MCF 10A (cell line): Measurements from ENCODE around the gene PTPN3. TPM values are rescaled to one million over a fixed set of nuclear protein-coding genes. Genes with fewer than 3 reads are reported as not detected.

Experiments used
- BruUV-seq: library from RNA; stranded (reverse); fragments of 400-500 nt; replicated peaks from 2 replicates; lab custom pipeline; 2021; lab: Mats Ljungman, UMichigan
- CTCF ChIA-PET: fragments of 300-600 bp; sonication (Branson Sonifier 250); formaldehyde crosslinking; extraction: SDS; loops from one replicate; lab custom pipeline; 2021; ENCODE audit warnings: antibody characterized with exemption, inconsistent platforms; lab: Yijun Ruan, JAX
- POLR2A ChIA-PET: fragments of 300-600, 350-650 bp; sonication (Branson Sonifier 250); formaldehyde crosslinking; extraction: SDS; loops from one replicate; lab custom pipeline; 2020; ENCODE audit warnings: antibody characterized with exemption, inconsistent platforms; lab: Yijun Ruan, JAX
- DNase-seq: peaks from one replicate; pipeline ENCODE4 v3.0.0-alpha.2; 2018; ENCODE audit not compliant: unreplicated experiment
- H3K27ac Mint-ChIP-seq: one replicate; pipeline ENCODE4 v1.8.0; 2022; ENCODE audit warnings: mild to moderate bottlenecking, low read depth, mixed read lengths; ENCODE audit not compliant: unreplicated experiment
- H3K27me3 Mint-ChIP-seq: one replicate; pipeline ENCODE4 v1.8.0; 2022; ENCODE audit warnings: mixed read lengths; ENCODE audit not compliant: insufficient read depth, unreplicated experiment
- H3K36me3 Mint-ChIP-seq: one replicate; pipeline ENCODE4 v1.8.0; 2022; ENCODE audit warnings: mild to moderate bottlenecking, moderate library complexity, mixed read lengths; ENCODE audit not compliant: insufficient read depth, unreplicated experiment
- H3K4me1 Mint-ChIP-seq: one replicate; pipeline ENCODE4 v1.8.0; 2022; ENCODE audit warnings: mixed read lengths; ENCODE audit not compliant: insufficient read depth, unreplicated experiment
- H3K4me3 Mint-ChIP-seq: one replicate; pipeline ENCODE4 v1.8.0; 2022; ENCODE audit warnings: mild to moderate bottlenecking, moderate library complexity, mixed read lengths; ENCODE audit not compliant: unreplicated experiment
- H3K9me3 Mint-ChIP-seq: one replicate; pipeline ENCODE4 v1.8.0; 2022; ENCODE audit warnings: mixed read lengths; ENCODE audit not compliant: unreplicated experiment
- intact Hi-C: fragments of 100-400 bp; cut with micrococcal nuclease; formaldehyde crosslinking; loops from 2 replicates; pipeline ENCODE4 v1.14.1; 2022
- total RNA-seq: library from RNA; stranded (reverse); gene quantifications from 2 replicates; pipeline ENCODE4 v1.2.3, GENCODE V29; 2022
- TF ChIP-seq, protein P1 (sequence below): fragments of 200-600 bp; IDR thresholded peaks from one replicate; pipeline ENCODE4 v1.8.0; 2022; ENCODE audit warnings: antibody characterized with exemption, mild to moderate bottlenecking; ENCODE audit not compliant: unreplicated experiment

PTPN3 gene
- total RNA-seq, 1 experiment from 2014 or later, result 6.9 TPM

DNA sequence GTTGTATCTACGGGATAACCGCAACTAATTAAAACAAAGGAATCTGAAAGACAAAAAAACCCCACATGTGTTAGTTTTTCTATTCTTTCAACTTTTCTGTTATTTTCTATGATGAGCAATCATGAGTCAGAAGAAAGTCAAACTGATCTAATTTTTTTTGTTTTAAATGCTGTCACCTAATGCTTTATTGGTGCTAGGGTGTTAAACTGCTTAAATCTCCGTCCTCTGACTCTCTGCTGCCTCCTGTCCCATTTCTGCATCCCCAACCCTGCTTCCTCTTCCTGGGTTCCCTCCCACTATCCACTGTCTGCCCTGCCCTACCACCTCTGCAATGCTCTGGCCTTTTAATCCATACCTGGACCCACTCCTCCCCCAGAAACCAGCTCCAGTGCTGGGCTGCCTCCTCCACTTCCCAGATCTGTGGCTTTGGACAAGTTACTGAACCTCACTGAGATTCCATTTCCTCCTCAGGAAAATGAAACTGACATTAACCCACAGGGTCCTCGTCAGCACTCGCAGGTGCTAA lies 15.7 kb downstream of the PTPN3 start:
- BruUV-seq, result no TSS peak
- no peak overlapping the region for H3K4me3 Mint-ChIP-seq
- peaks cover 26% of the 10 kb centered on the region for H3K4me1 Mint-ChIP-seq
- peaks cover 6% of the 10 kb centered on the region for H3K36me3 Mint-ChIP-seq
- ChIA-PET CTCF (interaction anchor here (0.6 to 3.9 kb wide), 2 partner anchors 12 to 13 kb away, joined by 3 to 12 read pairs; no protein-coding TSS in a partner anchor), POLR2A (interaction anchor here (0.7 kb wide), 1 partner anchor 47 kb away, joined by 3 read pairs; no protein-coding TSS in a partner anchor)
- peak overlapping the region; percentile 13 for H3K27ac Mint-ChIP-seq
- H3K27me3 Mint-ChIP-seq, result no peaks in the 10 kb centered on the region
- no peaks in the 10 kb centered on the region for H3K9me3 Mint-ChIP-seq
- DNase-seq, result no peak
- intact Hi-C loops, result no loop called here
- TF ChIP-seq, protein P1, sequence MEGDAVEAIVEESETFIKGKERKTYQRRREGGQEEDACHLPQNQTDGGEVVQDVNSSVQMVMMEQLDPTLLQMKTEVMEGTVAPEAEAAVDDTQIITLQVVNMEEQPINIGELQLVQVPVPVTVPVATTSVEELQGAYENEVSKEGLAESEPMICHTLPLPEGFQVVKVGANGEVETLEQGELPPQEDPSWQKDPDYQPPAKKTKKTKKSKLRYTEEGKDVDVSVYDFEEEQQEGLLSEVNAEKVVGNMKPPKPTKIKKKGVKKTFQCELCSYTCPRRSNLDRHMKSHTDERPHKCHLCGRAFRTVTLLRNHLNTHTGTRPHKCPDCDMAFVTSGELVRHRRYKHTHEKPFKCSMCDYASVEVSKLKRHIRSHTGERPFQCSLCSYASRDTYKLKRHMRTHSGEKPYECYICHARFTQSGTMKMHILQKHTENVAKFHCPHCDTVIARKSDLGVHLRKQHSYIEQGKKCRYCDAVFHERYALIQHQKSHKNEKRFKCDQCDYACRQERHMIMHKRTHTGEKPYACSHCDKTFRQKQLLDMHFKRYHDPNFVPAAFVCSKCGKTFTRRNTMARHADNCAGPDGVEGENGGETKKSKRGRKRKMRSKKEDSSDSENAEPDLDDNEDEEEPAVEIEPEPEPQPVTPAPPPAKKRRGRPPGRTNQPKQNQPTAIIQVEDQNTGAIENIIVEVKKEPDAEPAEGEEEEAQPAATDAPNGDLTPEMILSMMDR, result no peak

DNA sequence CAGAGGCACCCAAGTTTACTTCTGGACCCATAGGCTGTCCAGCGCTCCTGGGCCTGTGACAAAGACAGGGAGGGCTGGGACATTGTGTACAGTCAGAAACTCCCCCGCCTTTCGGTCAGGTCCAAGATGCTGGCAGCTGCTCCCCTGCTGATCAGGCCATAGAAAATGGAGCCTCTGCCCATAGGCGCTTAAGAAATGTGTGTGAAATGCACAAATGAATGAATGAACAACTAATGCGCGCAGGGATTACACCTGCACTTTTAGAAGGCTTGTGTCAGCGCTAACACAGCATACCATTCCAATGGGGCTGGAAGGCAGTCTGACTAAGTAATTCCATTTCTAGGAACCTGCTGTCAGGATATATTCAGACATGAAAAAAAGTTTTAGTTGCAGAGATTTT lies 16.3 kb downstream of the PTPN3 start:
- Mint-ChIP-seq H3K9me3 (no peaks in the 10 kb centered on the region), H3K27me3 (no peaks in the 10 kb centered on the region), H3K4me3 (no peak overlapping the region), H3K36me3 (peaks cover 6% of the 10 kb centered on the region), H3K4me1 (peaks cover 32% of the 10 kb centered on the region), H3K27ac (no peak overlapping the region)
- TF ChIP-seq, protein P1, result no peak
- BruUV-seq, result no TSS peak
- no peak for DNase-seq
- POLR2A ChIA-PET, result interaction anchor here (0.7 kb wide), 1 partner anchor 47 kb away, joined by 3 read pairs; no protein-coding TSS in a partner anchor
- CTCF ChIA-PET, result interaction anchor here (3.9 kb wide), 1 partner anchor 12 kb away, joined by 12 read pairs; no protein-coding TSS in a partner anchor
- intact Hi-C loops, result no loop called here

DNA sequence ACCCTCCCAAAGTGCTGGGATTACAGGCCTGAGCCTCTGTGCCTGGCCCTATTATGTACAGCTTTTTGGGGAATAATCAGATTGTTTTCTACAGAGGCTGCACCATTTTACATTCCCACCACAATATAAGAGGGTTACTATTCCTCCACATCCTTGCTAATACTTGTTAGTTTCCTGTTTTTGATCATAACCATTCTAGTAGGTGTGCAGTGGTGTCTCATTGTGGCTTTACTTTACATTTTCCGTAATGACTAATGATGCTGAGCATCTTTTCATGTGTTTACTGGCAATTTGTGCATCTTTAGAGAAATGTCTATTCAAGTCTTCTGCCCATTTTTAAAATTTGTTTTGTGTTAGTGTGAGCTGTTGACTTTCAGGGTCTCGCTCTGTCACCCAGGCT lies 18.3 kb downstream of the PTPN3 start:
- no peak overlapping the region for H3K27ac Mint-ChIP-seq
- no peak for DNase-seq
- H3K27me3 Mint-ChIP-seq, result no peaks in the 10 kb centered on the region
- H3K9me3 Mint-ChIP-seq, result no peaks in the 10 kb centered on the region
- POLR2A ChIA-PET, result interaction anchor here (0.6 to 1.4 kb wide), 3 partner anchors 9 to 18 kb away, joined by 3 read pairs; partner anchors contain the start of gene PTPN3
- intact Hi-C loops, result no loop called here
- CTCF ChIA-PET, result interaction anchor here (0.8 to 1.9 kb wide), 3 partner anchors 10 to 39 kb away, joined by 3 to 13 read pairs (median 6); no protein-coding TSS in a partner anchor
- TF ChIP-seq, protein P1, result no peak
- peaks cover 6% of the 10 kb centered on the region for H3K36me3 Mint-ChIP-seq
- peaks cover 35% of the 10 kb centered on the region for H3K4me1 Mint-ChIP-seq
- no peak overlapping the region for H3K4me3 Mint-ChIP-seq
- BruUV-seq, result no TSS peak

DNA sequence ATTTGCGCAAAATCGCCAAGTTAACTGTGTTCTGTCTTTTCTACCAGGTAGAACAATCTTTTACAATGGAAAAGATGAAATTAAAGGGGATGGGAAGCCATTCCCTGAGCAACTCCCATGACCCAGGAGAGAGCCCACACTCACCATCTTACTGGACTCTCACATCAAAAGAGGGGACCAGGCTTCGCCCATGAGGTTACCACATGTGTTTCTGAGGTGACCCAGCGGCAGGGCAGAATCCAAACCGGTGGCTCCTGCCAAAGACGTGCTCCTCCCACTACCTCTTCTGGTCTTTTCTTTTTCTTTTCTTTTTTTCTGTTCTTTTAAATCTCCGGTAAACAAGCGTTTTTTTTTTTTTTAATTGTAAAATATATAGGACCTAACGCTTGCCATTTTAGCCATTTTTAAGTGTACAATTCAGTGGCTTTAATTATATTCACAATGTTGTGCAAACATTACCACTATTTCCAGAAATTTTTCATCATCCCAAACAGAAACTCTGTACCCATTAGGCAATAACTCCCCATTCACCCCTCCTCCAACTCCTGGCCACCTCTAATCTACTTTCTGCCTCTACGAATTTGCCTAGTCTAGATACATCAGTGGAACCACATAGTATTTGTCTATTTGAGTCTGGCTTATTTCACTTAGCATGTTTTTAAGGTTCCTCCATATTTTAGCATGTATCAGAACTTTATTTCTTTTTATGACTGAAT lies 19.3 kb downstream of the PTPN3 start:
- TF ChIP-seq, protein P1, result no peak
- no TSS peak for BruUV-seq
- Mint-ChIP-seq H3K36me3 (peaks cover 6% of the 10 kb centered on the region), H3K9me3 (no peaks in the 10 kb centered on the region), H3K27me3 (no peaks in the 10 kb centered on the region), H3K4me1 (peaks cover 35% of the 10 kb centered on the region), H3K27ac (peak overlapping the region; percentile 37), H3K4me3 (no peak overlapping the region)
- no peak for DNase-seq
- CTCF ChIA-PET, result interaction anchor here (1.4 to 1.9 kb wide), 2 partner anchors 9 to 38 kb away, joined by 6 to 13 read pairs; no protein-coding TSS in a partner anchor
- intact Hi-C loops, result no loop called here
- POLR2A ChIA-PET, result interaction anchor here (0.6 kb wide), 1 partner anchor 8 kb away, joined by 3 read pairs; no protein-coding TSS in a partner anchor
